Measurements from ENCODE around the gene AGAP1. TPM values are rescaled to one million over a fixed set of nuclear protein-coding genes. Genes with fewer than 3 reads are reported as not detected.

Gene AGAP1
- total and polyA plus RNA-seq, 7 donors = 10.8 to 42.7 (median 18.6) TPM

GRCh38 chr2:235841863-235842262 is 348.0 kb downstream of the AGAP1 start:
- 90 to 94% methylated on average over 13 of the region's 13 CpGs for WGBS, 2 donors
- H3K4me1 ChIP-seq = no peaks in the 10 kb centered on the region
- no peaks in the 10 kb centered on the region for H3K27me3 ChIP-seq
- no peak for DNase-seq
- no peaks in the 10 kb centered on the region for H3K9me3 ChIP-seq
- no peak for TF ChIP-seq CTCF (IDR thresholded peaks at IDR 0.05)
- no peak for TF ChIP-seq POLR2A (IDR thresholded peaks at IDR 0.05)
- TF ChIP-seq POLR2AphosphoS5 (IDR thresholded peaks at IDR 0.05) = no peak
- no peak for TF ChIP-seq EP300 (IDR thresholded peaks at IDR 0.05)
- H3K4me3 ChIP-seq = no peak overlapping the region
- no peak overlapping the region for H3K27ac ChIP-seq
- intact Hi-C loops (cut with DNase I) = no loop called here
- no peaks in the 10 kb centered on the region for H3K36me3 ChIP-seq

GRCh38 chr2:235842941-235843340 is 349.1 kb downstream of the AGAP1 start:
- no peaks in the 10 kb centered on the region for H3K36me3 ChIP-seq

GRCh38 chr2:235843591-235844395 is 349.9 kb downstream of the AGAP1 start:
- Histone ChIP-seq H3K4me3 (no peak overlapping the region), H3K9me3 (no peaks in the 10 kb centered on the region), H3K4me1 (no peaks in the 10 kb centered on the region), H3K36me3 (no peaks in the 10 kb centered on the region), H3K27me3 (no peaks in the 10 kb centered on the region), H3K27ac (no peak overlapping the region)
- DNase-seq = no peak
- TF ChIP-seq POLR2A (IDR thresholded peaks at IDR 0.05) = no peak
- intact Hi-C loops (cut with DNase I) = no loop called here
- 89 to 90% methylated on average over 12 of the region's 12 CpGs for WGBS, 2 donors

More at GRCh38 chr2:235842941-235843340, 349.1 kb downstream of the AGAP1 start:
- no peak for DNase-seq
- no peak for TF ChIP-seq POLR2A (IDR thresholded peaks at IDR 0.05)
- TF ChIP-seq CTCF (IDR thresholded peaks at IDR 0.05) = no peak
- TF ChIP-seq POLR2AphosphoS5 (IDR thresholded peaks at IDR 0.05) = no peak
- no peak for TF ChIP-seq EP300 (IDR thresholded peaks at IDR 0.05)
- Histone ChIP-seq H3K9me3 (no peaks in the 10 kb centered on the region), H3K27me3 (no peaks in the 10 kb centered on the region), H3K4me3 (no peak overlapping the region), H3K27ac (no peak overlapping the region), H3K4me1 (no peaks in the 10 kb centered on the region)
- 93 to 96% methylated on average over 13 of the region's 13 CpGs for WGBS, 2 donors
- intact Hi-C loops (cut with DNase I) = no loop called here

GRCh38 chr2:235844561-235844960 is 350.7 kb downstream of the AGAP1 start:
- Histone ChIP-seq H3K27me3 (no peaks in the 10 kb centered on the region), H3K9me3 (no peaks in the 10 kb centered on the region), H3K4me3 (no peak overlapping the region), H3K27ac (no peak overlapping the region), H3K4me1 (no peaks in the 10 kb centered on the region), H3K36me3 (no peaks in the 10 kb centered on the region)
- intact Hi-C loops (cut with DNase I) = no loop called here
- no peak for DNase-seq
- TF ChIP-seq POLR2AphosphoS5 (IDR thresholded peaks at IDR 0.05) (no peak), EP300 (IDR thresholded peaks at IDR 0.05) (no peak), POLR2A (IDR thresholded peaks at IDR 0.05) (no peak), CTCF (IDR thresholded peaks at IDR 0.05) (no peak)
- 89 to 95% methylated on average over 8 of the region's 8 CpGs for WGBS, 2 donors

GRCh38 chr2:235845245-235845644 is 351.4 kb downstream of the AGAP1 start:
- Histone ChIP-seq H3K36me3 (no peaks in the 10 kb centered on the region), H3K4me1 (no peaks in the 10 kb centered on the region), H3K27ac (no peak overlapping the region), H3K4me3 (no peak overlapping the region), H3K9me3 (no peaks in the 10 kb centered on the region), H3K27me3 (no peaks in the 10 kb centered on the region)
- intact Hi-C loops (cut with DNase I) = no loop called here
- WGBS, 2 donors = 80 to 83% methylated on average over 6 of the region's 6 CpGs
- TF ChIP-seq EP300 (IDR thresholded peaks at IDR 0.05) (no peak), POLR2AphosphoS5 (IDR thresholded peaks at IDR 0.05) (no peak), CTCF (IDR thresholded peaks at IDR 0.05) (no peak), POLR2A (IDR thresholded peaks at IDR 0.05) (no peak)
- no peak for DNase-seq

Measured in sigmoid colon (tissue), 7 donors.